A673 (cell line): Measurements from ENCODE around the gene BSG.

Experiments used
- CTCF ChIP-seq: fragments of 300-800, 200-600 bp; sonication (generic); conservative IDR thresholded peaks from 2 replicates; pipeline ENCODE4 v1.5.1; 2017; ENCODE audit warnings: low read depth, mild to moderate bottlenecking, antibody characterized with exemption, low read length, moderate library complexity, mixed read lengths
- EZH2 ChIP-seq: fragments of 200-600 bp; sonication (generic); IDR thresholded peaks from 2 replicates; pipeline ENCODE4 v1.6.1; 2017; ENCODE audit warnings: borderline replicate concordance, low read depth, mild to moderate bottlenecking, mixed read lengths, antibody characterized with exemption, low read length; ENCODE audit not compliant: poor library complexity, severe bottlenecking

DNA sequence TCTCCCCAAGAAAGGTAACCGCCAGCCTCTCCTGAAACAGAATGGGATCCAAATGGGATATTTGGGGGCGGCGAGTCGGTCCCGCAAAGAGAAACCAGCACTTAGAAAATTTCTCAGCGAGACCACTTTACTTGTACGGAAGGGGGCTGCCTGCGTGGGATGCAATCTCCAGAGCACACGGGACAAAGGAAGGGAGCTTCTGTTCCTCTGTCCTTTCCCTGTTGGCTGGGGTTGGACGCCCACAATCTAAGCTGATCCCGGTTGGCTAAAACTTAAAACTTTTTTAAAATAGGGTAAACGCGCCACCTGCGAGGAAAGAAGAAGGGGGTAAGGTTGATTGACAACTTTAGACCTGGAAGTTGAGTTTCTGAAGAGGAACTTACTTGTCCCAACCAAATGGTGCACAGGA, 826 bp upstream of the BSG start:
- TF ChIP-seq CTCF (no peak), EZH2 (no peak)
